Bronchial epithelial cell (primary cell): Measurements from ENCODE around the gene GNG2. TPM values are rescaled to one million over a fixed set of nuclear protein-coding genes. Genes with fewer than 3 reads are reported as not detected.

Experiments
- DNase-seq: peaks from one replicate; pipeline ENCODE4 v3.0.0-alpha.2; 2010; ENCODE audit warnings: low read depth
- FAIRE-seq: peaks from 2 replicates; lab custom pipeline; 2011; peaks lifted over from hg19 to GRCh38; lab: Jason Lieb, UNC
- H3K27me3 ChIP-seq: 2 replicates; pipeline ENCODE4 v1.5.1; 2011; ENCODE audit warnings: low read length; ENCODE audit not compliant: control insufficient read depth, insufficient read depth
- H3K36me3 ChIP-seq: 2 replicates; pipeline ENCODE4 v1.5.1; 2011; ENCODE audit warnings: low read length; ENCODE audit not compliant: control insufficient read depth, insufficient read depth
- H3K4me3 ChIP-seq: 2 replicates; pipeline ENCODE4 v1.5.1; 2011; ENCODE audit warnings: mild to moderate bottlenecking, low read depth, low read length, control low read depth
- CTCF ChIP-seq: IDR thresholded peaks from 2 replicates; pipeline ENCODE4 v1.5.1; 2011; ENCODE audit warnings: mild to moderate bottlenecking, moderate library complexity, low read length, control low read depth, inconsistent platforms; ENCODE audit not compliant: insufficient read depth, severe bottlenecking
- total RNA-seq: library from RNA; depleted of rRNA; stranded (reverse); fragments of >200 nt; gene quantifications from 2 replicates; pipeline ENCODE4 v1.2.1, GENCODE V29; 2014

Gene GNG2
- total RNA-seq, 1 donor from 2014 or later: not detected

- no peak for TF ChIP-seq CTCF
- no peak for FAIRE-seq
- Histone ChIP-seq H3K4me3 (no peak overlapping the region), H3K27me3 (no peaks in the 10 kb centered on the region), H3K36me3 (no peaks in the 10 kb centered on the region)
- no peak for DNase-seq
Observed at GRCh38 chr14:52018970-52019369, 158.6 kb downstream of the GNG2 start.

Other genes starting within 250 kb of the GNG2 start
- gene FRMD6, start 208.7 kb upstream of the GNG2 start, total RNA-seq: 136 and 224 TPM in 2 replicates
- gene RTRAF, start 128.9 kb downstream of the GNG2 start, total RNA-seq: 54.8 and 69.2 TPM in 2 replicates
- 0.38 and 3.9 TPM in 2 replicates for gene NID2, start 208.4 kb downstream of the GNG2 start, total RNA-seq